ENCODE results near the gene LCOR. TPM values are rescaled to one million over a fixed set of nuclear protein-coding genes. Genes with fewer than 3 reads are reported as not detected.

The LCOR gene
- total RNA-seq, 1 donor: 29.9 TPM

DNA sequence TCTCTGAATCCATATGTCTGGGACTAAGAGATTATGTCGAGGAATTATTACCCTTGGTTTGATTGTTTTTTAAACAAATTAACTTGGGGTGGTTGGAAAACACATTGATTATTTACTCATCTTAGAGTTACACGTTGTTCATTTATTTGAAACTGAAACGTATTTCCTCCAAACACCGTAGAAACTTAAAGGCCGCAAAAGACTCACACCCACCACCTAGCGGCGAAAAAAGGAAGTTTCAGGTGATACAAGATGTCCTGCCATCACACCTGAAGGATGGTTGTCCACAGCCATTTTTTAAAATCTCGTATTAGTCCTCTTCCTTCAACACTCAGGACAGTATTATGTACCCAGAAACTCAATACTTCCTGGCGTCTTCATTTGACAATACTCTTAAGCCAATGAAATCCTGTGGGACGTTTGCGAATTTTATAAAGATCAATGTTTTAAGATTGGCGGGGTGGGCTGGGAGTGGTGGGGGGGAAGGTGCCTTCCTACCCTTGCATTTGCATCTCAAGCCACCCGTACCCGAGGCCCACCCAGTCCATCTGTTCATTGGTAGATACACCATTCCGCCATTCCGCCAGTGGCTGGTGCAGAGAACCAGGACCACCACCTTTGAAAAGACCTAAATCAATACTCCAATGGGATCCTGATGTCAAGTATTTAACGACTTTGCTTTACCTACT lies 1.4 kb upstream of the LCOR start:
- H3K4me3 ChIP-seq (ENCODE audit: low read depth, low read length): no peak overlapping the region
- peak; percentile 77 for DNase-seq (ENCODE audit: low read depth)
- TF ChIP-seq, protein P1, sequence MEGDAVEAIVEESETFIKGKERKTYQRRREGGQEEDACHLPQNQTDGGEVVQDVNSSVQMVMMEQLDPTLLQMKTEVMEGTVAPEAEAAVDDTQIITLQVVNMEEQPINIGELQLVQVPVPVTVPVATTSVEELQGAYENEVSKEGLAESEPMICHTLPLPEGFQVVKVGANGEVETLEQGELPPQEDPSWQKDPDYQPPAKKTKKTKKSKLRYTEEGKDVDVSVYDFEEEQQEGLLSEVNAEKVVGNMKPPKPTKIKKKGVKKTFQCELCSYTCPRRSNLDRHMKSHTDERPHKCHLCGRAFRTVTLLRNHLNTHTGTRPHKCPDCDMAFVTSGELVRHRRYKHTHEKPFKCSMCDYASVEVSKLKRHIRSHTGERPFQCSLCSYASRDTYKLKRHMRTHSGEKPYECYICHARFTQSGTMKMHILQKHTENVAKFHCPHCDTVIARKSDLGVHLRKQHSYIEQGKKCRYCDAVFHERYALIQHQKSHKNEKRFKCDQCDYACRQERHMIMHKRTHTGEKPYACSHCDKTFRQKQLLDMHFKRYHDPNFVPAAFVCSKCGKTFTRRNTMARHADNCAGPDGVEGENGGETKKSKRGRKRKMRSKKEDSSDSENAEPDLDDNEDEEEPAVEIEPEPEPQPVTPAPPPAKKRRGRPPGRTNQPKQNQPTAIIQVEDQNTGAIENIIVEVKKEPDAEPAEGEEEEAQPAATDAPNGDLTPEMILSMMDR (IDR thresholded peaks at IDR 0.05; ENCODE audit: insufficient read depth, low read length): peak; percentile 82

DNA sequence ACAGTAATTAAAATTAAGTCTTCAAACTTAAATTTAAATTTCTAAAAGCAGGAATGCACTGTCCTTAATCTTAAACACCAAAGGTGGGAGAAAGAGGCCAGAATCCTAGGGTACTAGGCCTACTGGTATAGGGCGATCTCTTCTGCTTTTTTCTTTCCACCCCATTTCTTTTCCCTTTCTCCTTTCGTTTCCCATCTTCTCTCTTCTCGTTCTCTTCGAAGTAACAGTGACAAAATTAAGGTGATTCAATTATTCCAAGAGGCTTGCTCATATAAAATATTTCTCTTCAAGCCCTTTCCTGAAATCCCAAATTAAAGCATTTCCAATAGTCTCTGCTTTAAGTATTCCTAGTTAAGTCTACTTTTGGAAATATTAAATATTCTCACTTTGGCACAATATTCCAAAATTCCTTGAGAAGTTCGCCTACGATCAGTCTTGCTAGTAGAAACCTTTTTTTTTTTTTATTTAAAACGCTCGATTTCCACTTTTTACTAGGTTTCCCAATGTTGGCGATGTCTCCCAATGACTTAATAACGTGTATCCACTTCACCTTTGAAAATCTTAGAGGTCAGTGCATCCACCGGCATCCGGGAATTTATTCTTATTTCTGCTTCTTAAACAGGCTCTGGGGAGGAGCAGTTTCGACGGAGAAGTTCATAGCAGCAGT lies 765 bp upstream of the LCOR start:
- TF ChIP-seq, protein P1 (IDR thresholded peaks at IDR 0.05; ENCODE audit: insufficient read depth, low read length): no peak
- H3K4me3 ChIP-seq (ENCODE audit: low read depth, low read length): peak overlapping the region; percentile 64
- no peak for DNase-seq (ENCODE audit: low read depth)

DNA sequence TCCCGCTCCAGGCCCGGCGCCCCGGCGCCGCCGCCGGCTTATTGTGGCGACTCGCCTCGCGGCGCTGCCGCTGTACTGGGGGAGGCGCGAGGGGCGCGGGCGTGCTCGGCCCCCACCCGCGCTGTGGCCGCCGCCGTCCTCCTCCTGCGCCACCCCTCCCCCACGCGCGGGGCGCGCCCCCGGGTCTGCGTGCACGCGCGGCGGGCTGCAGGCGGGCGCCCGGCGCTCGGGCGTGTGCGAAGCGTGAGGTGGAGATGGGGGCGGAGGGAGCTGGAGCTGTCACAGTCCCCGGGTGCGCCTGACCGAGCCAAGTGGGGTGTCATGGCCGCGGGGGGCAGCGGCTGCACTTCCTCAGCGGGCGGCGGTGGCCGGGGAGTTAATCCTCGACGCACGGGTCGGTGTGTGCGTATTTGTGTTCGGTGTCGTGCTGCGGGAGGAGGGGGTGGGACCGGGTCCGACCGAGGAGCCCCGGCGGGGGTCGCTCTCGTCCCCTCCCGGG lies 672 bp downstream of the LCOR start:
- TF ChIP-seq, protein P1 (IDR thresholded peaks at IDR 0.05; ENCODE audit: insufficient read depth, low read length): no peak
- peak; percentile 57 for DNase-seq (ENCODE audit: low read depth)
- peak overlapping the region; percentile 84 for H3K4me3 ChIP-seq (ENCODE audit: low read depth, low read length)

DNA sequence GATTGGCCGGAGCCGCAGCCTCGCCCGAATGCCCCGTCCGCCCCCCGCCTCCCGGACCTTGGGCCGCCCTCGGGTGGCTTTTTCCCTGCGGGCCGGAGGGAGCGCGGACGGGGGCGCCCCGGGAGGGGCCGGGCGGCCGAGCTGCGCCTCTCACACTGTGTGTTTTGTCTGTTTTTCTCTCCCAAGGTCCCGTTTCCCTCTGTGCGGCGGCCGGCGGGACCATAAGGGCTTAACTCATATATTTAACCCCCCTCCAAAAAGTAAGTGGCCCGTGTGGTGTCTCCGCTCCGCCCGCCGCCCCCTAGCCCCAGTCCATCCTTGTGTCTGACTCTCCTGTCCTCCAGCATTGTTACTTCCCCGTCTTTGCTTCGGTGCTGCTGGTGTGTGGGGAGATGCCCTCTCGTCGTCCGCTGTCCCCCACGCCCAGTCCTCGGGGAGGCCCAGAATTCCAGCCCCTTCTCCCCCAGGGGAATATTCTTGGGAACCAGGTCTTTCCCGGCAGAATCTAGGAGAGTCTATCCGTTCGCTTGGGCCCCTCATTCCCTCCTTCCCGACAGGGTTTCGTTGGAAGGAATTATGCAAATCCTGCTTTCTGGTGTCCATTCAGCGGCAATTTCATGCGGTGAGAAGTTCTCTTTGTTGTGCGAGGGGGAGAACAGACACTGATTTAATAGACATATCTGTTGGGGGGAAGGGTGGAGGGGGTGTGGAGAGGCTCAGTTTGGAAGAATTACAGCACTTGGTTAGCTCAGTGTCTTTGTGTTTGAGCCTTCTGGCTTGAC lies 1.3 kb downstream of the LCOR start:
- H3K4me3 ChIP-seq (ENCODE audit: low read depth, low read length): peak overlapping the region; percentile 84
- DNase-seq (ENCODE audit: low read depth): peak; percentile 27
- TF ChIP-seq, protein P1 (IDR thresholded peaks at IDR 0.05; ENCODE audit: insufficient read depth, low read length): no peak

DNA sequence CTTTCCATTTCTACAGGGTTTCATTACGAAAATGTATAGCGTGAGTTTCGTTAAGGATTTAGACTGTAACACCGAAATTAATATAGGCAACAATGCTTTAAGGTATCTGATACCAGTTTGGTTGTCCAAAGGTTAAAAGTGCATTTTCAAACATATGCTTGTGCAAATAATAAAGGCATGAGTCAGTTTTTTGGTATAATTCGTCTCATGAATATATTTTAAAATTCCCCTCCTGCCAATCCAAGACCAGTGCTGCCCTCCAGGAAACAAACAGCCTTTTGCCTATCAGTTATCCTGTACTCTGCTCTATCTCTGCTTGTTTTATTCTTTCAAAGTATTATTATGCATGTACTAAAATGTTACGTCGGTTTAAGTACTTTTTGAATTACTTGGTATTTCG lies 2.0 kb downstream of the LCOR start:
- peak overlapping the region; percentile 84 for H3K4me3 ChIP-seq (ENCODE audit: low read depth, low read length)
- DNase-seq (ENCODE audit: low read depth): peak; percentile 27
- TF ChIP-seq, protein P1 (IDR thresholded peaks at IDR 0.05; ENCODE audit: insufficient read depth, low read length): no peak

DNA sequence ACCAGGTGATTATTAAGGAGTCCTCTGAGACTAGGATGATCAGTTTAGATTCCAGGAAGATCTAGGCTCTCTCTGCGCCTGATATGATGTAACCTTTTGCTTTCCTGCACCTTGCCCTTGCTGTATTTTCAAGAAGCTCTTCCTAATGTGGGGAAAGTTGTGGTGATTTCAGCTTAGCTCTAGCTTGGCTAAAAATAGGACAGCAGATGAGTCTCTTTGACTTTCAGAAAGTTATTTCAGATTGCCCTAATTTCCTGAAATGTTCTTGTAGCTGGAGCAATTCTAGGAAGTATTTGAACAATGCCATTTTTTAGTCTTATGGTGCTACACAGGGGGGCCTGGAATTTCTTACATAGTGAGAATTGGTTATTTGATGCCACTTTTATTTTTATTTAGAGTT lies 3.8 kb downstream of the LCOR start:
- H3K4me3 ChIP-seq (ENCODE audit: low read depth, low read length): no peak overlapping the region
- DNase-seq (ENCODE audit: low read depth): peak; percentile 38

More for the DNA sequence above, 3.8 kb downstream of the LCOR start:
- TF ChIP-seq, protein P1 (IDR thresholded peaks at IDR 0.05; ENCODE audit: insufficient read depth, low read length): no peak
